ENCODE data around the gene PDCD6IP.

PDCD6IP gene

DNA sequence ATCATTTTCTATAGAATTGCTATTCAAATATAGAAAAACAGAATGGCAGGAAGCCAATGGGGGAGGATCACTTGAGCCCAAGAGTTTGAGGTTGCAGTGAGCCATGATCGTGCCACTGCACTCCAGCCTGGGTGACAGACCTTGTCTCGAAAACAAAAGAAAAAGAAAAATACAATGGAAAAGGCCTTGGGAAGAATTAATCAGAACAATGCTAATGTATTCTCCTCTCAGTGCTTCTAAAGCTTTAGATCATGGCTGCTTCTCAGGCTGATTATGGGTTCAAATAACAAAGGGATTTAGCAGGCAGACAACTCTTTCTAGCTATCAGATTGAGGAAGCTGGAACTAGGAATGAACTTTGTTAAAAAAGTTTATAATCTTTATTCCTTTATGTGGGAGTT lies 115.8 kb downstream of the PDCD6IP start:
- no peaks in the 10 kb centered on the region for H3K9me3 ChIP-seq (replicated peaks; ENCODE audit: insufficient read depth, low read length)
- no peaks in the 10 kb centered on the region for H3K79me2 ChIP-seq (ENCODE audit: low read length)
- no peak overlapping the region for H2AFZ ChIP-seq (ENCODE audit: low read length)
- no peaks in the 10 kb centered on the region for H3F3A ChIP-seq (ENCODE audit: insufficient read depth, low read length)
- H3K4me1 ChIP-seq (ENCODE audit: low read length), result no peaks in the 10 kb centered on the region
- H3K9ac ChIP-seq (ENCODE audit: low read length), result no peak overlapping the region
- no peak overlapping the region for H3K4me3 ChIP-seq (ENCODE audit: low read length)
- H3K27me3 ChIP-seq (replicated peaks; ENCODE audit: insufficient read depth, low read length), result no peaks in the 10 kb centered on the region
- H3K9me2 ChIP-seq (replicated peaks; ENCODE audit: insufficient read depth, low read length), result no peaks in the 10 kb centered on the region
- no peak for DNase-seq
- no peak overlapping the region for H3K27ac ChIP-seq (ENCODE audit: low read length)
- H4K20me1 ChIP-seq (ENCODE audit: insufficient read depth, low read length), result no peaks in the 10 kb centered on the region
- H3K4me2 ChIP-seq (ENCODE audit: low read depth, low read length), result no peak overlapping the region
- no peaks in the 10 kb centered on the region for H3K36me3 ChIP-seq (replicated peaks; ENCODE audit: insufficient read depth, low read length)
- TF ChIP-seq CTCF (IDR thresholded peaks at IDR 0.05; ENCODE audit: low read length) (no peak), EZH2phosphoT487 (IDR thresholded peaks at IDR 0.05; ENCODE audit: low read length) (no peak), EZH2 (optimal IDR thresholded peaks at IDR 0.05; ENCODE audit: low read depth, low read length) (no peak)

DNA sequence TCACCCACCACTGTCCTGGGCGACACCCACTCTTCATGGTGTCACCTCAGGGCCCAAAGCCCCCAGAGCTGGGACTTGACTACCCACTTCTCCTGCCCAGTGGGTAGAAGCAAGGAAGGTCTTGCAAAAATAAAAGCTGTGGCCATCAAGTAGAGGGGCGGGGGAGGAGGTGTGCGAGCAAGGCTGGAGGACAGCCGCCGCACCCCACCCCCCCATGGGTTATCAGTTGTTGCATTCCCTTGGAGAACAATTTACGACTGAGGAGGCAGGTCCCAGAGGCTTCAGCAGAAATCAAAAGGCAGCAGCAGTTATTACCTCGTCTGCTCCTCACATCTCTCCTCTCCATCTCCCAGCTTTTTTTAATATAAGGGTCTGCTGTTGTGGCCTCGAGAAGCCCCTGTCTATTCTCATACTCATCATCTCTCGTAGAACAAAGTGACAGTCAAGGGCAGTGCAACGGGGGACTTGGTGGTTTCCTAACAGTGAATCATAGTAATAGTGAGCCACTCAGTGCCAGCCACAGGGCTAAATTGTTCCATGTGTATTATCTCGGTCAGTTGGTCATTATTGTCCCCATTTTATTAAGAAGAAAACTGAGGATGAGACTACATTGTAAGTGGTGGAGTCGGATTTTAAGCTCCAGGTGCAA lies 116.4 kb downstream of the PDCD6IP start:
- no peak overlapping the region for H2AFZ ChIP-seq (ENCODE audit: low read length)
- TF ChIP-seq CTCF (IDR thresholded peaks at IDR 0.05; ENCODE audit: low read length), result no peak
- no peak for TF ChIP-seq EZH2phosphoT487 (IDR thresholded peaks at IDR 0.05; ENCODE audit: low read length)
- TF ChIP-seq EZH2 (optimal IDR thresholded peaks at IDR 0.05; ENCODE audit: low read depth, low read length), result no peak
- no peak overlapping the region for H3K9ac ChIP-seq (ENCODE audit: low read length)

GRCh38 chr3:33915796-33916546 lies 117.5 kb downstream of the PDCD6IP start:
- H3K27me3 ChIP-seq (replicated peaks; ENCODE audit: insufficient read depth, low read length), result no peaks in the 10 kb centered on the region
- H3K4me2 ChIP-seq (ENCODE audit: low read depth, low read length), result no peak overlapping the region
- no peaks in the 10 kb centered on the region for H3K79me2 ChIP-seq (ENCODE audit: low read length)
- no peak overlapping the region for H3K9ac ChIP-seq (ENCODE audit: low read length)
- no peak for DNase-seq
- no peaks in the 10 kb centered on the region for H3K4me1 ChIP-seq (ENCODE audit: low read length)
- no peaks in the 10 kb centered on the region for H4K20me1 ChIP-seq (ENCODE audit: insufficient read depth, low read length)
- no peaks in the 10 kb centered on the region for H3K36me3 ChIP-seq (replicated peaks; ENCODE audit: insufficient read depth, low read length)
- H2AFZ ChIP-seq (ENCODE audit: low read length), result no peak overlapping the region; the same call in 1 of the 2 replicates
- TF ChIP-seq EZH2phosphoT487 (IDR thresholded peaks at IDR 0.05; ENCODE audit: low read length), result no peak
- TF ChIP-seq EZH2 (optimal IDR thresholded peaks at IDR 0.05; ENCODE audit: low read depth, low read length), result no peak
- TF ChIP-seq CTCF (IDR thresholded peaks at IDR 0.05; ENCODE audit: low read length), result no peak
- no peak overlapping the region for H3K4me3 ChIP-seq (ENCODE audit: low read length)
- H3K9me2 ChIP-seq (replicated peaks; ENCODE audit: insufficient read depth, low read length), result no peaks in the 10 kb centered on the region
- H3F3A ChIP-seq (ENCODE audit: insufficient read depth, low read length), result no peaks in the 10 kb centered on the region
- H3K27ac ChIP-seq (ENCODE audit: low read length), result no peak overlapping the region
- H3K9me3 ChIP-seq (replicated peaks; ENCODE audit: insufficient read depth, low read length), result no peaks in the 10 kb centered on the region

More for the DNA sequence above, 116.4 kb downstream of the PDCD6IP start:
- no peaks in the 10 kb centered on the region for H3F3A ChIP-seq (ENCODE audit: insufficient read depth, low read length)
- H4K20me1 ChIP-seq (ENCODE audit: insufficient read depth, low read length), result no peaks in the 10 kb centered on the region
- DNase-seq, result no peak
- no peaks in the 10 kb centered on the region for H3K9me3 ChIP-seq (replicated peaks; ENCODE audit: insufficient read depth, low read length)
- H3K9me2 ChIP-seq (replicated peaks; ENCODE audit: insufficient read depth, low read length), result no peaks in the 10 kb centered on the region
- H3K27ac ChIP-seq (ENCODE audit: low read length), result no peak overlapping the region
- H3K27me3 ChIP-seq (replicated peaks; ENCODE audit: insufficient read depth, low read length), result no peaks in the 10 kb centered on the region
- no peak overlapping the region for H3K4me3 ChIP-seq (ENCODE audit: low read length)
- H3K79me2 ChIP-seq (ENCODE audit: low read length), result no peaks in the 10 kb centered on the region
- H3K4me1 ChIP-seq (ENCODE audit: low read length), result no peaks in the 10 kb centered on the region
- no peaks in the 10 kb centered on the region for H3K36me3 ChIP-seq (replicated peaks; ENCODE audit: insufficient read depth, low read length)
- H3K4me2 ChIP-seq (ENCODE audit: low read depth, low read length), result no peak overlapping the region

All from MM.1S (cell line).